GM12891 (cell line): ENCODE results near the gene NAT8L.

ENCODE experiments used
- POLR2A ChIP-seq: IDR thresholded peaks from 2 replicates; pipeline ENCODE4 v1.6.1; 2011; ENCODE audit warnings: low read depth, low read length, control low read depth
- POLR2AphosphoS5 ChIP-seq: IDR thresholded peaks from 2 replicates; pipeline ENCODE4 v1.6.1; 2011; ENCODE audit warnings: low read depth, low read length, control low read depth
- SPI1 ChIP-seq: IDR thresholded peaks from 2 replicates; pipeline ENCODE4 v1.6.1; 2011; ENCODE audit warnings: low read depth, low read length, control low read depth

GRCh38 chr4:2066011-2066551 lies 7.0 kb downstream of the NAT8L start:
- TF ChIP-seq SPI1 (no peak), POLR2A (no peak), POLR2AphosphoS5 (no peak)
